SK-N-MC (cell line): ENCODE data around the gene SST.

ENCODE experiments used
- DNase-seq: peaks from one replicate; pipeline ENCODE4 v3.0.0-alpha.2; 2011; ENCODE audit warnings: low read depth, low spot score
- H3K27ac ChIP-seq: fragments of 200-600 bp; sonication (generic); 2 replicates; pipeline ENCODE4 v1.5.1; 2016; ENCODE audit warnings: mixed run types
- H3K36me3 ChIP-seq: fragments of 200-600 bp; sonication (generic); 2 replicates; pipeline ENCODE4 v1.6.1; 2017; ENCODE audit warnings: antibody characterized with exemption, low read length, mixed read lengths; ENCODE audit not compliant: insufficient read depth
- H3K4me3 ChIP-seq: fragments of 200-600 bp; sonication (generic); 2 replicates; pipeline ENCODE4 v1.5.1; 2016
- H3K9ac ChIP-seq: fragments of 200-600 bp; sonication (generic); 2 replicates; pipeline ENCODE4 v1.8.0; 2017; ENCODE audit warnings: mixed run types, mixed read lengths; ENCODE audit not compliant: insufficient read length
- H3K9me3 ChIP-seq: fragments of 200-600 bp; sonication (generic); 2 replicates; pipeline ENCODE4 v1.6.1; 2017; ENCODE audit warnings: low read depth, mild to moderate bottlenecking, antibody characterized with exemption, low read length, moderate library complexity, mixed read lengths
- EZH2 ChIP-seq: fragments of 200-600 bp; sonication (generic); IDR thresholded peaks from one replicate; pipeline ENCODE4 v1.6.1; 2017; ENCODE audit warnings: antibody characterized with exemption
- FOXP2 ChIP-seq: optimal IDR thresholded peaks from 2 replicates; pipeline ENCODE3; 2011; ENCODE audit warnings: mild to moderate bottlenecking, moderate library complexity; ENCODE audit not compliant: insufficient read depth; ENCODE audit errors: extremely low read length, control extremely low read depth
- POLR2AphosphoS5 ChIP-seq: IDR thresholded peaks from 2 replicates; pipeline ENCODE4 v1.6.1; 2012; ENCODE audit warnings: mild to moderate bottlenecking, low read depth, low read length, borderline replicate concordance

SST gene

GRCh38 chr3:187669675-187670504, at the start of gene SST:
Gene SST, minus strand, starts transcription at chr3:187670394. Its CDS starts 103 bp downstream, at chr3:187670291.
- no peak within 1 kb of the TSS for H3K4me3 ChIP-seq
- no peaks in the 10 kb centered on the region for H3K36me3 ChIP-seq
- DNase-seq: no peak
- TF ChIP-seq EZH2: no peak
- TF ChIP-seq FOXP2: no peak
- TF ChIP-seq POLR2AphosphoS5: no peak
- H3K27ac ChIP-seq: no peak within 1 kb of the TSS
- no peaks in the 10 kb centered on the region for H3K9me3 ChIP-seq
- H3K9ac ChIP-seq: no peak within 1 kb of the TSS

GRCh38 chr3:187719628-187720336, 49.6 kb upstream of the SST start:
- H3K36me3 ChIP-seq: peaks cover 47% of the 10 kb centered on the region
- TF ChIP-seq EZH2: no peak
- no peak for TF ChIP-seq POLR2AphosphoS5
- no peak for TF ChIP-seq FOXP2
- DNase-seq: no peak
- H3K27ac ChIP-seq: peak overlapping the region; percentile 81
- H3K4me3 ChIP-seq: no peak overlapping the region
- no peaks in the 10 kb centered on the region for H3K9me3 ChIP-seq
- H3K9ac ChIP-seq: no peak overlapping the region

- no peak overlapping the region for H3K27ac ChIP-seq
- no peak overlapping the region for H3K9ac ChIP-seq
- H3K36me3 ChIP-seq: peaks cover 37% of the 10 kb centered on the region
- no peak for TF ChIP-seq FOXP2
- no peak for TF ChIP-seq EZH2
- TF ChIP-seq POLR2AphosphoS5: no peak
- no peak overlapping the region for H3K4me3 ChIP-seq
- no peak for DNase-seq
- no peaks in the 10 kb centered on the region for H3K9me3 ChIP-seq
Observed at GRCh38 chr3:187718802-187719201, 48.6 kb upstream of the SST start.

- peaks cover 25% of the 10 kb centered on the region for H3K36me3 ChIP-seq
- DNase-seq: no peak
- no peak overlapping the region for H3K4me3 ChIP-seq
Observed at GRCh38 chr3:187717572-187717971, 47.4 kb upstream of the SST start.

GRCh38 chr3:187714404-187714979, 44.3 kb upstream of the SST start:
- TF ChIP-seq EZH2 (no peak), FOXP2 (no peak), POLR2AphosphoS5 (no peak)

More at GRCh38 chr3:187717572-187717971, 47.4 kb upstream of the SST start:
- TF ChIP-seq POLR2AphosphoS5: no peak
- TF ChIP-seq EZH2: no peak
- TF ChIP-seq FOXP2: no peak
- no peaks in the 10 kb centered on the region for H3K9me3 ChIP-seq
- H3K27ac ChIP-seq: no peak overlapping the region
- no peak overlapping the region for H3K9ac ChIP-seq

GRCh38 chr3:187713504-187713903, 43.3 kb upstream of the SST start:
- DNase-seq: no peak
- Histone ChIP-seq H3K27ac (no peak overlapping the region), H3K9me3 (no peaks in the 10 kb centered on the region), H3K36me3 (no peaks in the 10 kb centered on the region), H3K4me3 (no peak overlapping the region), H3K9ac (no peak overlapping the region)
- TF ChIP-seq EZH2: no peak
- no peak for TF ChIP-seq FOXP2
- TF ChIP-seq POLR2AphosphoS5: no peak

More at GRCh38 chr3:187714404-187714979, 44.3 kb upstream of the SST start:
- H3K9me3 ChIP-seq: no peaks in the 10 kb centered on the region
- no peak overlapping the region for H3K4me3 ChIP-seq
- H3K36me3 ChIP-seq: no peaks in the 10 kb centered on the region
- H3K27ac ChIP-seq: no peak overlapping the region
- DNase-seq: peak; percentile 47
- no peak overlapping the region for H3K9ac ChIP-seq

GRCh38 chr3:187709155-187709554, 39.0 kb upstream of the SST start:
- TF ChIP-seq FOXP2 (no peak), POLR2AphosphoS5 (no peak), EZH2 (no peak)
- Histone ChIP-seq H3K9me3 (no peaks in the 10 kb centered on the region), H3K27ac (no peak overlapping the region), H3K4me3 (no peak overlapping the region), H3K36me3 (no peaks in the 10 kb centered on the region), H3K9ac (no peak overlapping the region)
- no peak for DNase-seq

- no peaks in the 10 kb centered on the region for H3K36me3 ChIP-seq
- no peak overlapping the region for H3K27ac ChIP-seq
- H3K9ac ChIP-seq: no peak overlapping the region
- TF ChIP-seq POLR2AphosphoS5: no peak
- no peak for TF ChIP-seq EZH2
- no peak for TF ChIP-seq FOXP2
- no peaks in the 10 kb centered on the region for H3K9me3 ChIP-seq
- H3K4me3 ChIP-seq: no peak overlapping the region
- DNase-seq: no peak
Observed at GRCh38 chr3:187708696-187709095, 38.5 kb upstream of the SST start.
